Panc1 (cell line): ENCODE measurements around the gene PRRT3. TPM values are rescaled to one million over a fixed set of nuclear protein-coding genes. Genes with fewer than 3 reads are reported as not detected.

ENCODE experiments used
- ATAC-seq: fragments of 200-7000 bp; cut with Tn5 transposase; 2 replicates; pipeline ENCODE4 v1.9.1; 2020; ENCODE audit warnings: mild to moderate bottlenecking, moderate library complexity
- BruUV-seq: library from RNA; stranded (reverse); fragments of 400-500 nt; replicated peaks from 2 replicates; lab custom pipeline; 2021; lab: Mats Ljungman, UMichigan
- CTCF ChIA-PET: fragments of 300-600 bp; sonication (Branson Sonifier 250); formaldehyde crosslinking; loops from one replicate; lab custom pipeline; 2022; ENCODE audit warnings: antibody characterized with exemption; lab: Charles Lee
- POLR2A ChIA-PET: fragments of 300-600 bp; sonication (Branson Sonifier 250); formaldehyde crosslinking; loops from one replicate; lab custom pipeline; 2022; ENCODE audit warnings: antibody characterized with exemption; lab: Charles Lee
- DNase-seq: peaks from one replicate; pipeline ENCODE4 v3.0.0-alpha.2; 2010; ENCODE audit warnings: low read depth, low spot score
- H3K27ac ChIP-seq: 2 replicates; pipeline ENCODE4 v1.5.1; 2011; ENCODE audit warnings: mild to moderate bottlenecking, low read length, inconsistent platforms
- H3K27me3 ChIP-seq: fragments of 200-500 bp; sonication (Bioruptor generic); 2 replicates; pipeline ENCODE4 v1.6.0; 2014; ENCODE audit warnings: low read length, inconsistent platforms; ENCODE audit not compliant: control insufficient read depth, insufficient read depth
- H3K36me3 ChIP-seq: fragments of 200-500 bp; sonication (Bioruptor generic); 2 replicates; pipeline ENCODE4 v1.5.1; 2014; ENCODE audit warnings: inconsistent platforms, mild to moderate bottlenecking, low read length, moderate library complexity; ENCODE audit not compliant: control insufficient read depth, insufficient read depth
- H3K4me1 ChIP-seq: 2 replicates; pipeline ENCODE4 v1.5.1; 2011; ENCODE audit warnings: inconsistent platforms, mild to moderate bottlenecking, low read length, moderate library complexity; ENCODE audit not compliant: control insufficient read depth, insufficient read depth
- H3K4me3 ChIP-seq, 2 experiments: 2 replicates each; pipeline ENCODE4 v1.5.1; 2011 to 2012; ENCODE audit warnings: low read depth in 2 of 2, low read length in 2 of 2, mild to moderate bottlenecking in 2 of 2, inconsistent platforms in 1 of 2, moderate library complexity in 1 of 2
- H3K9me3 ChIP-seq: fragments of 200-500 bp; sonication (Bioruptor generic); 2 replicates; pipeline ENCODE4 v1.5.1; 2014; ENCODE audit warnings: low read depth, mild to moderate bottlenecking, inconsistent platforms, low read length, moderate library complexity; ENCODE audit not compliant: control insufficient read depth, insufficient read depth
- POLR2AphosphoS5 ChIP-seq: IDR thresholded peaks from 2 replicates; pipeline ENCODE4 v1.6.1; 2012; ENCODE audit warnings: mild to moderate bottlenecking, low read depth, low read length, moderate library complexity
- REST ChIP-seq, 2 experiments: IDR thresholded peaks; 2 replicates each; pipeline ENCODE4 v1.6.1; 2011 to 2012; ENCODE audit warnings: low read depth in 2 of 2, control low read depth in 1 of 2, low read length in 1 of 2, mild to moderate bottlenecking in 1 of 2, moderate library complexity in 1 of 2; ENCODE audit not compliant: insufficient read depth in 1 of 2
- SIN3A ChIP-seq: IDR thresholded peaks from 2 replicates; pipeline ENCODE4 v1.6.1; 2012; ENCODE audit warnings: low read depth, mild to moderate bottlenecking, low read length, moderate library complexity, borderline replicate concordance; ENCODE audit not compliant: insufficient read depth
- TCF7L2 ChIP-seq: IDR thresholded peaks from 2 replicates; pipeline ENCODE4 v1.6.1; 2011; ENCODE audit warnings: mild to moderate bottlenecking, low read depth, low read length, inconsistent platforms
- in situ Hi-C: cut with HindIII; loops from 2 replicates; pipeline ENCODE4 v1.10.0; 2016; ENCODE audit warnings: low sequenced_read_pairs, low pct_unique_long_range_greater_than_20kb
- intact Hi-C: fragments of 100-400 bp; cut with micrococcal nuclease; formaldehyde crosslinking; loops from one replicate; pipeline ENCODE4 v1.10.0; 2022; ENCODE audit not compliant: unreplicated experiment
- total RNA-seq: library from RNA; stranded (reverse); gene quantifications from one replicate; pipeline ENCODE4 v1.2.1, GENCODE V29; 2021; ENCODE audit not compliant: unreplicated experiment
- TF ChIP-seq, protein P1 (sequence below): fragments of 450-650 bp; IDR thresholded peaks from 2 replicates; pipeline ENCODE4 v1.5.1; 2017; ENCODE audit warnings: mild to moderate bottlenecking

PRRT3 gene
- total RNA-seq, 1 experiment from 2014 or later: 1.1 TPM

DNA sequence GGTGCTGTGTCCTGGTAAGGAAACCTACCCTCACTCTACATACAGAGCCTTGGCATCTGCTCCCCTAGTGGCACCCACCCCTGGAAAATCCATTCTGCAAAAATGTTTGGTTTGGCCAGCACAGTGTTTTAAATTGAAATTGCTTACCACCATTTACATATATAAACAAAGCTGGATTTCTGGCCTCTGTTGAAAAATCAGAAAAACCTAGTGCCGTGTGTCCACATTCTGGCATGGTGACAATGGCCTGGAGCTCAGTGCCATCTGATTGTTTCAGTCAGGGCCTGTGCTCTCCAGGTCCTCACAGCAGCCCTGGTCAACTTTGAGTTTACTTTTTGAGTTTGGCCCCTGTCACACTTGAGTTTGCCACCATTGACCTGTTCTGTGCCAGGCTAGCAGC is 38.2 kb downstream of the PRRT3 start:
- no peaks in the 10 kb centered on the region for H3K27me3 ChIP-seq
- no peak for DNase-seq
- ATAC-seq: no peak
- CTCF ChIA-PET: no interaction called here
- H3K4me1 ChIP-seq: peaks cover 25% of the 10 kb centered on the region
- H3K36me3 ChIP-seq: no peaks in the 10 kb centered on the region
- no peak overlapping the region for H3K4me3 ChIP-seq
- in situ Hi-C loops: no loop called here
- BruUV-seq: no TSS peak
- intact Hi-C loops: no loop called here
- POLR2A ChIA-PET: interaction anchor here (0.6 kb wide), 1 partner anchor 24 kb away, joined by 7 read pairs; no protein-coding TSS in a partner anchor
- no peak overlapping the region for H3K27ac ChIP-seq
- no peaks in the 10 kb centered on the region for H3K9me3 ChIP-seq
- TF ChIP-seq, protein P1, sequence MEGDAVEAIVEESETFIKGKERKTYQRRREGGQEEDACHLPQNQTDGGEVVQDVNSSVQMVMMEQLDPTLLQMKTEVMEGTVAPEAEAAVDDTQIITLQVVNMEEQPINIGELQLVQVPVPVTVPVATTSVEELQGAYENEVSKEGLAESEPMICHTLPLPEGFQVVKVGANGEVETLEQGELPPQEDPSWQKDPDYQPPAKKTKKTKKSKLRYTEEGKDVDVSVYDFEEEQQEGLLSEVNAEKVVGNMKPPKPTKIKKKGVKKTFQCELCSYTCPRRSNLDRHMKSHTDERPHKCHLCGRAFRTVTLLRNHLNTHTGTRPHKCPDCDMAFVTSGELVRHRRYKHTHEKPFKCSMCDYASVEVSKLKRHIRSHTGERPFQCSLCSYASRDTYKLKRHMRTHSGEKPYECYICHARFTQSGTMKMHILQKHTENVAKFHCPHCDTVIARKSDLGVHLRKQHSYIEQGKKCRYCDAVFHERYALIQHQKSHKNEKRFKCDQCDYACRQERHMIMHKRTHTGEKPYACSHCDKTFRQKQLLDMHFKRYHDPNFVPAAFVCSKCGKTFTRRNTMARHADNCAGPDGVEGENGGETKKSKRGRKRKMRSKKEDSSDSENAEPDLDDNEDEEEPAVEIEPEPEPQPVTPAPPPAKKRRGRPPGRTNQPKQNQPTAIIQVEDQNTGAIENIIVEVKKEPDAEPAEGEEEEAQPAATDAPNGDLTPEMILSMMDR: no peak
- TF ChIP-seq TCF7L2: no peak
- no peak for TF ChIP-seq POLR2AphosphoS5
- no peak for TF ChIP-seq SIN3A
- no peak for TF ChIP-seq REST (IDR thresholded peaks at IDR 0.05; ENCODE audit: insufficient read depth in 1 of 2, low read depth in 2 of 2, low read length in 1 of 2)

DNA sequence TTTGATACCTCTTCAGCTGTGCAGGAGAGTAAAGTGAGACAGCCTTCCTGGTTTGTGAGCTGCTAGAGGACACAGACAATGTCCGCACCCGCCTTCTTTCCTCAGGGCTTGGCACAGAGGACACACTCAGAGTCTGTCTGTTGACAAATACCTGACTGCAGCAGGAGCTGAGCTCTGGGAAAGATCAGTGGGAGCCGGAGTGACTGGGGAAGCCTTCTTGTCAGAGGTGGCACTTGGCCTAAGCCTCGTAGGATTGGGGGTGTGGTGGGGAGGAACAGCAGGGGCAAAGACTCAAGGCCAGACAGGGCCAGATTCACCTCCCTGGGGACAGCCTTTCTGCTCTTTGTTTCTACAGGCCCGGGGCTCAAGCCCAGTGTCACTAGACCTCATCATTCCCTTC is 38.6 kb downstream of the PRRT3 start:
- intact Hi-C loops (no loop called here), in situ Hi-C loops (no loop called here)
- peaks cover 25% of the 10 kb centered on the region for H3K4me1 ChIP-seq
- DNase-seq (no peak), ATAC-seq (no peak)
- POLR2A ChIA-PET: no interaction called here
- no peak overlapping the region for H3K27ac ChIP-seq
- no peak overlapping the region for H3K4me3 ChIP-seq
- H3K36me3 ChIP-seq: no peaks in the 10 kb centered on the region
- H3K27me3 ChIP-seq: no peaks in the 10 kb centered on the region
- H3K9me3 ChIP-seq: no peaks in the 10 kb centered on the region
- TF ChIP-seq SIN3A: no peak
- TF ChIP-seq, protein P1: no peak
- BruUV-seq: no TSS peak
- CTCF ChIA-PET: no interaction called here
